Stimulated activated CD4-positive, alpha-beta T cell treated with anti-CD3 and anti-CD28 coated beads, TNF-alpha, amount 100 ng/mL, for 1 hour (primary cell): ENCODE measurements around the gene DGKG.
A peak's percentile ranks its signal among the peaks of the same experiment; 100 is the strongest.

Experiments used
- DNase-seq, 3 donors: peaks; one replicate each; pipeline ENCODE4 v3.0.0-alpha.2; 2020; ENCODE audit warnings: low read depth in 3 of 3, low spot score in 1 of 3

DGKG gene

GRCh38 chr3:186115239-186115996, 246.6 kb downstream of the DGKG start:
- DNase-seq, result no peak

- no peak for DNase-seq
Observed at GRCh38 chr3:186110975-186111974, 250.8 kb downstream of the DGKG start.

- DNase-seq, result no peak
Observed at GRCh38 chr3:186109897-186110803, 251.9 kb downstream of the DGKG start.

DNA sequence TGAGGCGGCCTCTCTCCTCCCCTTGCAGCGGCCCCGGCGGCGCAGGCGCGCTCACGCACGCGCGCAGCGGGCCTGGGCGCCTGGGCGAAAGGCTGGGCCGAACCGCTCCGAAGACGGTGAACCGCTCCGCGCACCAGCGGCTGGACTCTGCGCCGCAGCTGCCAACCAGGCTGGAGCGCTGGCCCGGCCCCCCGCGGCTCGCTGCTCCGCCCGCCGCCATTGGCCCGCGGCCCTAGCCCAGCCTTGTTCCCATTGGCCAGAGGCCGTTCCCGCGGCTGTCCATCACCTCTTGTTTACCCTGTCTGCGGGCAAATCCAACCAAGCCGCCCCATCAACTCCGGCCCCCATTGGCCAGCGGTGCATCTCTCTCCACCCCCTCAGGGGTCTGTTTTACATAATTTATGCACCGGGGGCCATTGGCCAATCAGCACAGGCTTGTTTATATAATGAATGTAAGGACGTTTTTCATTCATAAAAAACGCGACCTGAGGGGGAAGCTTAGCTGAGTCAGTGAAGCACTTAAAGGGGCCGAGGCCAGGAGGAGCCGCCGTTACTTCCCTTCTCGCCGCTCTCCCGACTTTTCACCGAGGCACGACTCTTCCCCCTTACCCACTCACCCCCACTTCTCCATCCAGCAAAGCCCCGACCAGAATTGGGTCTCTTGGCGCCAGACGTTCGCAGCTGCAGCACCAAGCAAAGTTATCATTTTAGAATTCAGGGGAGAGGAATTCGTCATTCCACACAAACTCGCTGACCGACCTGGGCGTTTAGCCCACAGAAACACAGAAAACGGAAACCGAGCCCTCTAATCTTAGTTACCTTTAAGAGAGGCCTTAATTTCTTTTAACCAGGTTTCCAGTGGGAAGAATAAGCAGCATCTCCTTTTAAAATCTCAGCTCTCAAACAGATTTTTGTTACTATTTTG, 252.8 kb downstream of the DGKG start, which contains the start of gene ETV5:
TSS of gene ETV5 (minus strand) at position 149 of the 925 bp plus-strand sequence. CDS start 3,221 bp downstream, outside the sequence.
- DNase-seq, result peak; percentile 51 to 75 (median 51)

DNA sequence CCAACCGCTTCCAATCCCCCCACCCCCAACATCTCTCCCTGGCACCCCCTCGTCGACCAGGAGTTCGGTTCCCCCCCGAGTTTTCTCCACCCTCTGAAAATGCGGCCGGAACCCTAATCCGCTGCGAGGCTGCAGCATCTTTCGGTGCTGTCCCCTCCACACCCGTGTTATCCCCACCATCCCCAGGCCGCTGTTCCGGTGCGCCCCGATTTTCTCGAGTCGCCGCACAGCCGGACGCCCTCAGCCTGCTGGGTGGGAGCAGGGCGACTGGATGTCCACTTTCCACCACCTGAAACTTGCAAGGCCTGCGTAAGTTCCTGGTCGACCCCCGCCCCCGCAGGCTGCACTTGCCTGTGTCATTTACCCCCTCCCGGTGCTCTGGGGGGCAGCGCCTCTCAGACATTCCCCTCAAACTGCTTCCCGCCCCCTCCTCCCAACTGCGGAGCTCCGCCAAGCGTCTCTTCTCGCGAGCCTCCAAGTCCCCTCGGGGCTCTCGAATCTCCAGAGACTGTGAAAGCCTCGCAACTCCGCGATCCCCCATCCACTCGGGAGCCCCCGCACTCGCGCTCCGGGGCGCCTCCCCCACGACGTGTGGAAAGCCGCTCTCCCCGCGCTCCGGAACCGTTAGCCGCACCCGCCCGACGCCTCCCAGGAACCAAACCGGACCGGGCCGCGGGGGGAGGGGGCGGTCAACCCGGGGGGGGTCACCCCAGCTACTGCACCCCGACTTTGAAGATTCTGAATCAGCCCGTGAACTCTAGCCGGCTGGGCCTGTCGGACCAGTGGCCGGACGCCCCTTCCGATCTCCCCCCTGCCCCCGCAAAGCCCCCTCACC, 253.7 kb downstream of the DGKG start:
- no peak for DNase-seq

GRCh38 chr3:186107215-186108105, 254.6 kb downstream of the DGKG start:
- DNase-seq, result peak in 1 of 3 donors; percentile 29

- DNase-seq, result no peak
Observed at GRCh38 chr3:186105543-186105942, 256.5 kb downstream of the DGKG start.

GRCh38 chr3:186102687-186103086, 259.3 kb downstream of the DGKG start:
- no peak for DNase-seq

DNA sequence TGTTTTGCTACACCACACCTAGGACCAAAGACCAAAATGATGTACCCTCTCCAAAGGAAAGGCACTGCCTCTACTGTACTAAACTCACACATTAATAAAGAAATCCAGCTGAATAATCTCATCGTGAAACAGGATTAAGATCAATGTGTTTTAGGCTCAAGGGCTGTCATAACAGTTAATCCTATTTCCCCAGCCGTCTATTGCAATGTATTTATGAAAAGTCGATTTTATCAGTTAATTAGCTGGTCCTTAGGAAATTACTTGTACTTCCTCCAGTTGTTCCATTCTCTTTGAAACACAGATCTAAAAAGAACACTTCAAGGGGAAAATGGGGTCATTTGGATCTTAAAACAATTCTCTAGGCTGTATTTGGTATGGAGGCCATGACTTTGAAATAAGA, 261.6 kb downstream of the DGKG start:
- DNase-seq, result no peak

DNA sequence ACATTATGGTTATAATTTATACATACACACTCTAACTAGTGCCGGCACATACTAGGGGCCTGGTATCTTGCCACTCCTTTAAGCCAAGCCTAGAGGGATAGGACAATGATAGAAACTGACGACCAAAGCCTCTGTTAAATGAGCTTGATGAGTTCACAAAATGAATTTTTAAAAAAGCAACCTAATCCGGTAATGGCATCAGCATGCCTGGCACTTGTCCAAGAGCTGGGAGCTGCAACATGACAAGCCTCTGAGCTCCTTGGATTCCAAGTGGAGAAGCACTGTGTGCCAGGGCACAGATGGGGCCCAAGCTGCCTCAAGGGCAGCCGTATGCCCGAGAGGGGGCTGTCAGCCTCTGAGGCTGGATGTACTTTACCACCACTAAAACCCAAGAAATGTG, 262.9 kb downstream of the DGKG start:
- no peak for DNase-seq

DNA sequence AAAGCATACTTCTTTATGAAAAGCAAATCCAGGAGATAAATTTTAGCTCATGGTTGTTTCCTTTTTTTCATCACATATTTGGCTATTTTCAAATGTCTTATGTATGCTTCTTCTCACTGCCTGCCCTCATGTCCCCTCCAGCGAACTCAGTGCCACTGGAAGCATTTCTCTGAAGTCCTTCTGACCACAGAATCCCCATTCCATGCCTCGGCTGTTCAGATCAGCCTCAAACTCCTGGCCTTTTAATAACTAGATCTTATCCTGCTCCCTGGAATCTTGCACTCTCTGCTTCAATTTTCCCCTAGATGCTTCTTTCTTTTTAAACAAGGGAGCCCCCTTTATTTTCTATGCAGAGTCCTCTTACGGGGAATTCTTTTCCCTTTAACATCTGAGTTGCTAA, 263.3 kb downstream of the DGKG start:
- no peak for DNase-seq

GRCh38 chr3:186097663-186098451, 264.2 kb downstream of the DGKG start:
- no peak for DNase-seq

DNA sequence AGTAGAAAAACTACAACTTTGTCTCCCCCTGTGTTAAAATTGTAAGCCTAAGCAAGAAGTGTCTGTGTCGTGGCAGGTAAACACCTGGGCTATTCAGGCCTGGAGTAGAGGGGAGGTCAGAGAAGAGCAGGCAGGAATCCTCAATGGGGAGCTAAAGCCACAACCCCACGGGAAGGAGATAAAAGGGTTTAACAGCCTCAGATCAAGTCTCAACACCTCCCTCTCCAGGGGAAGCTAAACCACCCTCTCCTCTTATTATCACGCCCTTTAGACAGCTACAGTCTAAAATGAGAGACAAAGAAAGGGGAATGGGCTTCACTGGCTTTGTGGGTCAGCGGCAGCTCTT, 264.7 kb downstream of the DGKG start:
- no peak for DNase-seq
